Effector memory CD4-positive, alpha-beta T cell (primary cell): ENCODE measurements around the gene MLLT3.

Experiments used
- DNase-seq, 3 donors: peaks; one replicate each; pipeline ENCODE4 v3.0.0-alpha.2; 2020
- H3K27ac ChIP-seq: 2 replicates; pipeline ENCODE4 v1.7.0; 2013; ENCODE audit warnings: mild to moderate bottlenecking, low read length, moderate library complexity; ENCODE audit not compliant: insufficient read depth, poor library complexity, severe bottlenecking
- H3K27me3 ChIP-seq: replicated peaks from 2 replicates; pipeline ENCODE4 v1.7.0; 2013; ENCODE audit warnings: mild to moderate bottlenecking, low read length; ENCODE audit not compliant: insufficient read depth, control insufficient read depth, poor library complexity, severe bottlenecking
- H3K36me3 ChIP-seq: 2 replicates; pipeline ENCODE4 v1.7.0; 2013; ENCODE audit warnings: mild to moderate bottlenecking, low read length, moderate library complexity; ENCODE audit not compliant: control insufficient read depth, insufficient read depth
- H3K4me1 ChIP-seq: 2 replicates; pipeline ENCODE4 v1.7.0; 2013; ENCODE audit warnings: low read length, mild to moderate bottlenecking; ENCODE audit not compliant: control insufficient read depth, insufficient read depth, poor library complexity, severe bottlenecking
- H3K4me3 ChIP-seq: 2 replicates; pipeline ENCODE4 v1.7.0; 2013; ENCODE audit warnings: low read length, low read depth, mild to moderate bottlenecking; ENCODE audit not compliant: insufficient read depth, poor library complexity, severe bottlenecking
- H3K9me3 ChIP-seq: 2 replicates; pipeline ENCODE4 v1.7.0; 2013; ENCODE audit warnings: mild to moderate bottlenecking, low read length, moderate library complexity; ENCODE audit not compliant: control insufficient read depth

The MLLT3 gene

GRCh38 chr9:20507431-20507830, 114.9 kb downstream of the MLLT3 start:
- H3K4me1 ChIP-seq: peaks cover 5% of the 10 kb centered on the region
- H3K27me3 ChIP-seq: no peaks in the 10 kb centered on the region
- no peak overlapping the region for H3K4me3 ChIP-seq
- H3K36me3 ChIP-seq: no peaks in the 10 kb centered on the region
- no peak for DNase-seq
- no peak overlapping the region for H3K27ac ChIP-seq
- H3K9me3 ChIP-seq: no peaks in the 10 kb centered on the region

GRCh38 chr9:20506099-20506900, 116.0 kb downstream of the MLLT3 start:
- no peak for DNase-seq
- peaks cover 5% of the 10 kb centered on the region for H3K4me1 ChIP-seq
- no peaks in the 10 kb centered on the region for H3K36me3 ChIP-seq
- no peak overlapping the region for H3K27ac ChIP-seq
- H3K4me3 ChIP-seq: no peak overlapping the region
- H3K27me3 ChIP-seq: no peaks in the 10 kb centered on the region
- H3K9me3 ChIP-seq: no peaks in the 10 kb centered on the region

GRCh38 chr9:20505574-20505973, 116.7 kb downstream of the MLLT3 start:
- H3K4me1 ChIP-seq: peaks cover 5% of the 10 kb centered on the region
- no peaks in the 10 kb centered on the region for H3K9me3 ChIP-seq
- H3K36me3 ChIP-seq: no peaks in the 10 kb centered on the region
- H3K27ac ChIP-seq: no peak overlapping the region
- no peak overlapping the region for H3K4me3 ChIP-seq
- no peak for DNase-seq
- no peaks in the 10 kb centered on the region for H3K27me3 ChIP-seq

GRCh38 chr9:20504930-20505329, 117.4 kb downstream of the MLLT3 start:
- Histone ChIP-seq H3K27ac (no peak overlapping the region), H3K27me3 (no peaks in the 10 kb centered on the region), H3K4me3 (no peak overlapping the region), H3K9me3 (no peaks in the 10 kb centered on the region), H3K36me3 (no peaks in the 10 kb centered on the region), H3K4me1 (peaks cover 5% of the 10 kb centered on the region)
- DNase-seq: no peak

- Histone ChIP-seq H3K27ac (no peak overlapping the region), H3K36me3 (no peaks in the 10 kb centered on the region), H3K9me3 (no peaks in the 10 kb centered on the region), H3K4me1 (peaks cover 6% of the 10 kb centered on the region), H3K27me3 (no peaks in the 10 kb centered on the region), H3K4me3 (no peak overlapping the region)
- DNase-seq: no peak
These were observed 122.2 kb downstream of the MLLT3 start for GRCh38 chr9:20500101-20500500.

GRCh38 chr9:20499013-20499412, 123.3 kb downstream of the MLLT3 start:
- DNase-seq: no peak
- Histone ChIP-seq H3K4me3 (no peak overlapping the region), H3K36me3 (no peaks in the 10 kb centered on the region), H3K27me3 (no peaks in the 10 kb centered on the region), H3K9me3 (no peaks in the 10 kb centered on the region), H3K4me1 (peaks cover 6% of the 10 kb centered on the region), H3K27ac (no peak overlapping the region)

- no peak for DNase-seq
- H3K27ac ChIP-seq: no peak overlapping the region
- peaks cover 6% of the 10 kb centered on the region for H3K4me1 ChIP-seq
- H3K27me3 ChIP-seq: no peaks in the 10 kb centered on the region
- H3K36me3 ChIP-seq: no peaks in the 10 kb centered on the region
- H3K9me3 ChIP-seq: no peaks in the 10 kb centered on the region
- no peak overlapping the region for H3K4me3 ChIP-seq
These were observed 126.0 kb downstream of the MLLT3 start for GRCh38 chr9:20496328-20496727.

GRCh38 chr9:20495098-20495497, 127.2 kb downstream of the MLLT3 start:
- H3K4me3 ChIP-seq: no peak overlapping the region
- no peak for DNase-seq
- H3K36me3 ChIP-seq: no peaks in the 10 kb centered on the region
- H3K27ac ChIP-seq: no peak overlapping the region
- H3K9me3 ChIP-seq: no peaks in the 10 kb centered on the region
- H3K4me1 ChIP-seq: peaks cover 6% of the 10 kb centered on the region
- H3K27me3 ChIP-seq: no peaks in the 10 kb centered on the region

GRCh38 chr9:20494035-20494434, 128.3 kb downstream of the MLLT3 start:
- Histone ChIP-seq H3K4me1 (peaks cover 6% of the 10 kb centered on the region), H3K27ac (no peak overlapping the region), H3K27me3 (no peaks in the 10 kb centered on the region), H3K4me3 (no peak overlapping the region), H3K9me3 (no peaks in the 10 kb centered on the region), H3K36me3 (no peaks in the 10 kb centered on the region)
- no peak for DNase-seq

GRCh38 chr9:20492772-20493171, 129.5 kb downstream of the MLLT3 start:
- Histone ChIP-seq H3K27ac (no peak overlapping the region), H3K27me3 (no peaks in the 10 kb centered on the region), H3K4me3 (no peak overlapping the region), H3K9me3 (no peaks in the 10 kb centered on the region), H3K36me3 (no peaks in the 10 kb centered on the region), H3K4me1 (peaks cover 6% of the 10 kb centered on the region)
- no peak for DNase-seq
